Vagina (tissue), 2 donors: Measurements from ENCODE around the gene PCDHGB4. TPM values are rescaled to one million over a fixed set of nuclear protein-coding genes. Genes with fewer than 3 reads are reported as not detected.

Experiments used
- DNase-seq, 2 donors: peaks; one replicate each; pipeline ENCODE4 v3.0.0-alpha.2; 2017; ENCODE audit errors: extremely low spot score in 2 of 2
- H3K27ac ChIP-seq: fragments of 200-600 bp; sonication (generic); one replicate; pipeline ENCODE4 v1.5.1; 2019
- H3K27me3 ChIP-seq: fragments of 200-600 bp; sonication (generic); one replicate; pipeline ENCODE4 v1.5.1; 2019
- H3K36me3 ChIP-seq, 2 donors: fragments of 200-600 bp; sonication (generic); one replicate each; pipeline ENCODE4 v1.5.1; 2017 to 2019
- H3K4me1 ChIP-seq: fragments of 200-600 bp; sonication (generic); one replicate; pipeline ENCODE4 v1.5.1; 2019
- H3K4me3 ChIP-seq, 2 donors: fragments of 200-600 bp; sonication (generic); 1 replicate in 1 of 2; 2 replicates in 1 of 2; pipeline ENCODE4 v1.5.1; 2016 to 2019
- H3K9me3 ChIP-seq: fragments of 200-600 bp; sonication (generic); one replicate; pipeline ENCODE4 v1.5.1; 2019
- POLR2A ChIP-seq, 2 donors: fragments of 450-650 bp; IDR thresholded peaks; one replicate each; pipeline ENCODE4 v1.6.1; 2017; ENCODE audit warnings: antibody characterized with exemption in 2 of 2, mild to moderate bottlenecking in 2 of 2, moderate library complexity in 2 of 2
- POLR2AphosphoS5 ChIP-seq, 2 donors: sonication (generic); formaldehyde crosslinking; IDR thresholded peaks; one replicate each; pipeline ENCODE4 v1.9.0; 2017; ENCODE audit warnings: antibody characterized with exemption in 2 of 2, mild to moderate bottlenecking in 2 of 2, low read depth in 1 of 2; ENCODE audit not compliant: insufficient read depth in 1 of 2
- intact Hi-C: fragments of 100-400 bp; cut with DNase I; formaldehyde crosslinking; loops from one replicate; pipeline ENCODE4 v1.15.1; 2023
- total RNA-seq: library from RNA; depleted of rRNA; stranded (reverse); fragments of >200 nt; gene quantifications from one replicate; pipeline ENCODE4 v1.2.3, GENCODE V29; 2016
- TF ChIP-seq, protein P1 (sequence below), 3 experiments: fragments of 450-650 bp in 2 of 3; fragments of 200-600 bp in 1 of 3; sonication (generic) in 1 of 3; IDR thresholded peaks; one replicate each; pipeline ENCODE4 v1.5.1; 2017 to 2019; ENCODE audit warnings: antibody characterized with exemption in 3 of 3, mild to moderate bottlenecking in 2 of 3, moderate library complexity in 2 of 3

The PCDHGB4 gene
- total RNA-seq, 1 donor from 2014 or later = 10.3 TPM

DNA sequence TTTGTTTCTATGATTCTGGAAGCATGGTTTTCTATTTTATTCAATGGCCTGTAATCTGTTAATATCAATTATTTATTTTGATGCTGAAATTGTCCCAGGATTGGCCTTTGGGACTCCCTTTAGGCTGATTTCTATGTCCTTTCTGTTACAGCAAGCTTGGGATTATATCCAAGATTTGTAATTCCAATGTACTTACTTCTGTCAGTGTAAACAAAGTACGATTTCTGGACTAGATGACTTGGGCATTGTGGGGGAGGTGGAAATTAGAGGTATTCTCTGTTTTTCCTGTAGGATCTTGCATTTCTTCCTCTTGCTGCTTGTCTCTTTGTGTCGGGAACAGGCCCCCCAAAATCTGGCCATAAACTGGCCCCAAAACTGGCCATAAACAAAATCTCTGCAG is 46.5 kb downstream of the PCDHGB4 start:
- no peak overlapping the region for H3K4me3 ChIP-seq
- H3K27me3 ChIP-seq = no peaks in the 10 kb centered on the region
- TF ChIP-seq POLR2A (IDR thresholded peaks at IDR 0.05) (no peak), POLR2AphosphoS5 (IDR thresholded peaks at IDR 0.05; ENCODE audit: insufficient read depth in 1 of 2, low read depth in 1 of 2) (no peak)
- TF ChIP-seq, protein P1, sequence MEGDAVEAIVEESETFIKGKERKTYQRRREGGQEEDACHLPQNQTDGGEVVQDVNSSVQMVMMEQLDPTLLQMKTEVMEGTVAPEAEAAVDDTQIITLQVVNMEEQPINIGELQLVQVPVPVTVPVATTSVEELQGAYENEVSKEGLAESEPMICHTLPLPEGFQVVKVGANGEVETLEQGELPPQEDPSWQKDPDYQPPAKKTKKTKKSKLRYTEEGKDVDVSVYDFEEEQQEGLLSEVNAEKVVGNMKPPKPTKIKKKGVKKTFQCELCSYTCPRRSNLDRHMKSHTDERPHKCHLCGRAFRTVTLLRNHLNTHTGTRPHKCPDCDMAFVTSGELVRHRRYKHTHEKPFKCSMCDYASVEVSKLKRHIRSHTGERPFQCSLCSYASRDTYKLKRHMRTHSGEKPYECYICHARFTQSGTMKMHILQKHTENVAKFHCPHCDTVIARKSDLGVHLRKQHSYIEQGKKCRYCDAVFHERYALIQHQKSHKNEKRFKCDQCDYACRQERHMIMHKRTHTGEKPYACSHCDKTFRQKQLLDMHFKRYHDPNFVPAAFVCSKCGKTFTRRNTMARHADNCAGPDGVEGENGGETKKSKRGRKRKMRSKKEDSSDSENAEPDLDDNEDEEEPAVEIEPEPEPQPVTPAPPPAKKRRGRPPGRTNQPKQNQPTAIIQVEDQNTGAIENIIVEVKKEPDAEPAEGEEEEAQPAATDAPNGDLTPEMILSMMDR (IDR thresholded peaks at IDR 0.05) = no peak
- H3K9me3 ChIP-seq = peaks cover 63% of the 10 kb centered on the region
- no peak overlapping the region for H3K27ac ChIP-seq
- peaks cover 0 to 13% of the 10 kb centered on the region in 2 donors for H3K36me3 ChIP-seq
- no peak for DNase-seq
- intact Hi-C loops = no loop called here
- H3K4me1 ChIP-seq = no peaks in the 10 kb centered on the region

DNA sequence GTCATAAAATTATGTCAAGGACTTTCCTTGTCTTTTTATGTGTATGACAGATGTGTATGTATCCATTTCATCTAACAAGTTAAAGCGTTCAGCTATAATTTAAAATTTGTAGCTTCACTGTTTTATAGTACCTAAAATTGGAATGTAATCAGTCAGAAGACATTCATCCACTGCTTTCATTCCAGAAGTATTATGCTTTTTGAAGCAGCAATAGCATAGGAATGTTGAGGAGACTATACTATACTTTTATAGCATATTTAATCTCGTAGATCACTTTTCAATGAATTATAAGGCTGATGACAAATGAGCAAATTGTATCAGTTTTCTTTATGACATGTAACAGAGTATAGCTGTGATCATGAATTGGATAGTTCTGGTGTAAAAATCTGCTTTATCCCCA is 49.7 kb downstream of the PCDHGB4 start:
- Histone ChIP-seq H3K36me3 (peaks cover 0 to 13% of the 10 kb centered on the region in 2 donors), H3K4me3 (no peak overlapping the region), H3K27me3 (no peaks in the 10 kb centered on the region), H3K9me3 (peaks cover 59% of the 10 kb centered on the region), H3K4me1 (no peaks in the 10 kb centered on the region), H3K27ac (no peak overlapping the region)
- no peak for DNase-seq
- TF ChIP-seq POLR2AphosphoS5 (IDR thresholded peaks at IDR 0.05; ENCODE audit: insufficient read depth in 1 of 2, low read depth in 1 of 2) (no peak), POLR2A (IDR thresholded peaks at IDR 0.05) (no peak)
- TF ChIP-seq, protein P1 (IDR thresholded peaks at IDR 0.05) = no peak
- intact Hi-C loops = no loop called here

DNA sequence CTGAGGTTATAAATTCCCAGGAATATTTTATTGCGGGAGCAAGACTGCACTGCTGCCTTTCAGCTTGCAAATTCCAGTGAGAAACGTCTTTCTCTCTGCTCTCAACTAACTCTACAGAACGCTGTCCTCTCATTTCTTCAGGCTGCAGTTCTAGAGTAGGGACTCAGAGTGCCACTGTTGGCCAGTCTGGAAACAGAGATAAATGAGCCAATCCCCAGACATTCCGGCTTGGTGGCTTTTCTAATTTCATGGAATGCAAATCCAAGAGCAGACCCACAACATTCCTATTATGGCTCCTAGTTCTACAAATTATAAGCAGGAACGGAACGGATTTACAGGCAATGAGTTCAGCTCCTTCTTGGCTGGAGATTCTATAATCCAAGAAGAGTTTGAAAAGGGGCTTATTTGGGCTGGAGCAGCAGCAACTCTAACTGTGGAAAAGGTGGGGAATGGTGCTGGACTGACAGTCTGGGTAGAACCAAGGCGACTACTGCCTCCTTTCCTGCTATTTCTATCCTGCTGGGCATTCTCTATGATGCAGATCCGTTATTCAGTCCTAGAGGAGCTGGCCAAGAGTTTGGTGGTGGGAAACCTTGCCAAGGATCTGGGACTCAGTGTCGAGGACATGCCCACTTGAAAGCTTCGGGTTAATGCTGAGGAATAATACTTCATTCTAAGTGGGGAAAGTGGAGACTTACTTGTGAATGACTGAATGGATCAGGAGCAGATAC is 52.1 kb downstream of the PCDHGB4 start:
- H3K27ac ChIP-seq = no peak overlapping the region
- H3K9me3 ChIP-seq = peaks cover 53% of the 10 kb centered on the region
- H3K4me1 ChIP-seq = no peaks in the 10 kb centered on the region
- H3K36me3 ChIP-seq = peaks cover 0 to 17% of the 10 kb centered on the region in 2 donors
- no peak overlapping the region for H3K4me3 ChIP-seq
- H3K27me3 ChIP-seq = no peaks in the 10 kb centered on the region
- intact Hi-C loops = no loop called here
- TF ChIP-seq, protein P1 (IDR thresholded peaks at IDR 0.05) = no peak
- TF ChIP-seq POLR2AphosphoS5 (IDR thresholded peaks at IDR 0.05; ENCODE audit: insufficient read depth in 1 of 2, low read depth in 1 of 2) (no peak), POLR2A (IDR thresholded peaks at IDR 0.05) (no peak)
- no peak for DNase-seq

Other genes starting within 250 kb of the PCDHGB4 start
- gene PCDHB6, start 237.6 kb upstream of the PCDHGB4 start, total RNA-seq = not detected
- 0.98 TPM for gene PCDHB7, start 215.1 kb upstream of the PCDHGB4 start, total RNA-seq
- gene PCDHB8, start 209.9 kb upstream of the PCDHGB4 start, total RNA-seq = 0.25 TPM
- gene PCDHB16, start 205.3 kb upstream of the PCDHGB4 start, total RNA-seq = 12.3 TPM
- 3.7 TPM for gene PCDHB9, start 200.5 kb upstream of the PCDHGB4 start, total RNA-seq
- 3.2 TPM for gene PCDHB10, start 195.3 kb upstream of the PCDHGB4 start, total RNA-seq
- gene PCDHB11, start 188.1 kb upstream of the PCDHGB4 start, total RNA-seq = 2.2 TPM
- 2.5 TPM for gene PCDHB12, start 179.0 kb upstream of the PCDHGB4 start, total RNA-seq
- gene PCDHB13, start 173.8 kb upstream of the PCDHGB4 start, total RNA-seq = 3.7 TPM
- 4.2 TPM for gene PCDHB14, start 164.4 kb upstream of the PCDHGB4 start, total RNA-seq
- gene PCDHB15, start 142.3 kb upstream of the PCDHGB4 start, total RNA-seq = 3.2 TPM
- gene SLC25A2, start 83.6 kb upstream of the PCDHGB4 start, total RNA-seq = not detected
- gene TAF7, start 66.9 kb upstream of the PCDHGB4 start, total RNA-seq = 53.8 TPM
- gene PCDHGA1, start 57.2 kb upstream of the PCDHGB4 start, total RNA-seq = not detected
- 6.1 TPM for gene PCDHGA2, start 48.9 kb upstream of the PCDHGB4 start, total RNA-seq
- gene PCDHGA3, start 43.9 kb upstream of the PCDHGB4 start, total RNA-seq = 3.4 TPM
- 3.9 TPM for gene PCDHGB1, start 37.6 kb upstream of the PCDHGB4 start, total RNA-seq
- gene PCDHGA4, start 32.7 kb upstream of the PCDHGB4 start, total RNA-seq = 3.9 TPM
- gene PCDHGB2, start 27.7 kb upstream of the PCDHGB4 start, total RNA-seq = 8.3 TPM
- 8.6 TPM for gene PCDHGA5, start 23.5 kb upstream of the PCDHGB4 start, total RNA-seq
- gene PCDHGB3, start 17.5 kb upstream of the PCDHGB4 start, total RNA-seq = 5.4 TPM
- 6.4 TPM for gene PCDHGA6, start 13.8 kb upstream of the PCDHGB4 start, total RNA-seq
- 5.2 TPM for gene PCDHGA7, start 5.0 kb upstream of the PCDHGB4 start, total RNA-seq
- 6.4 TPM for gene PCDHGA8, start 4.9 kb downstream of the PCDHGB4 start, total RNA-seq
- 15.0 TPM for gene PCDHGB5, start 10.2 kb downstream of the PCDHGB4 start, total RNA-seq
- 8.8 TPM for gene PCDHGA9, start 15.1 kb downstream of the PCDHGB4 start, total RNA-seq
- 12.5 TPM for gene PCDHGB6, start 20.3 kb downstream of the PCDHGB4 start, total RNA-seq
- 10.6 TPM for gene PCDHGA10, start 25.3 kb downstream of the PCDHGB4 start, total RNA-seq
- gene PCDHGB7, start 30.0 kb downstream of the PCDHGB4 start, total RNA-seq = 14.2 TPM
- 6.6 TPM for gene PCDHGA11, start 33.4 kb downstream of the PCDHGB4 start, total RNA-seq
- 10.6 TPM for gene PCDHGA12, start 42.8 kb downstream of the PCDHGB4 start, total RNA-seq
- gene PCDHGC3, start 88.3 kb downstream of the PCDHGB4 start, total RNA-seq = 78.3 TPM
- gene PCDHGC4, start 97.3 kb downstream of the PCDHGB4 start, total RNA-seq = 4.9 TPM
- gene PCDHGC5, start 101.4 kb downstream of the PCDHGB4 start, total RNA-seq = 3.4 TPM
- gene DIAPH1, start 231.3 kb downstream of the PCDHGB4 start, total RNA-seq = 64.1 TPM
- gene HDAC3, start 249.2 kb downstream of the PCDHGB4 start, total RNA-seq = 44.7 TPM
- 5.6 TPM for gene RELL2, start 249.3 kb downstream of the PCDHGB4 start, total RNA-seq